Astrocyte of the cerebellum (primary cell): ENCODE results near the gene METTL13.
A peak's percentile ranks its signal among the peaks of the same experiment; 100 is the strongest.

Source experiments
- DNase-seq: peaks from one replicate; pipeline ENCODE4 v3.0.0-alpha.2; 2011; ENCODE audit warnings: low read depth
- H3K4me3 ChIP-seq: 2 replicates; pipeline ENCODE4 v1.5.1; 2011; ENCODE audit warnings: mild to moderate bottlenecking, low read depth, low read length, moderate library complexity
- CTCF ChIP-seq: IDR thresholded peaks from 2 replicates; pipeline ENCODE4 v1.5.1; 2012; ENCODE audit warnings: low read length, low read depth, moderate library complexity, mild to moderate bottlenecking; ENCODE audit errors: missing control alignments
- in situ Hi-C: cut with HindIII; loops from 2 replicates; pipeline ENCODE4 v1.10.0; 2017; ENCODE audit warnings: low sequenced_read_pairs

Gene METTL13

GRCh38 chr1:171833091-171833825 is 51.8 kb downstream of the METTL13 start:
- DNase-seq, result no peak
- in situ Hi-C loops, result no loop called here
- TF ChIP-seq CTCF, result no peak
- no peak overlapping the region for H3K4me3 ChIP-seq

DNA sequence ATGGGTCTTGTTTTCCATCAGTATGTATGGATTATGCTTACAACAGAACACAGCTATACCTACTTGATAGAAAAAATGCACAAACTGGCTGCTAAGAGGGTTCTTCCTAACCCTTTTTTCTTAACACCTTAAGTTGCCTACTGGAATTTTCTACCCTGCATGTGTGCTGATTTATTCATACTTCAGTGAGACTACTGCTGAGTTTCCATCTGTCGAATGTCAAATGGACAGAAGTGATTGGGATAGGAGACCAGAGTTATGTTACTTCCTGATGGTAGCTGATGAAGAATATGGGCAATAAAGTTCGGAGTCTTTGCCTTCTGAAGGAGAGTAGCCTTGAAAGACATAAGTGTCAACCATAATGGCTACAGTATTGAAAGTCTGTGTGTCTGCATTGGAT is 53.4 kb downstream of the METTL13 start:
- in situ Hi-C loops, result no loop called here
- no peak overlapping the region for H3K4me3 ChIP-seq
- no peak for DNase-seq
- no peak for TF ChIP-seq CTCF

DNA sequence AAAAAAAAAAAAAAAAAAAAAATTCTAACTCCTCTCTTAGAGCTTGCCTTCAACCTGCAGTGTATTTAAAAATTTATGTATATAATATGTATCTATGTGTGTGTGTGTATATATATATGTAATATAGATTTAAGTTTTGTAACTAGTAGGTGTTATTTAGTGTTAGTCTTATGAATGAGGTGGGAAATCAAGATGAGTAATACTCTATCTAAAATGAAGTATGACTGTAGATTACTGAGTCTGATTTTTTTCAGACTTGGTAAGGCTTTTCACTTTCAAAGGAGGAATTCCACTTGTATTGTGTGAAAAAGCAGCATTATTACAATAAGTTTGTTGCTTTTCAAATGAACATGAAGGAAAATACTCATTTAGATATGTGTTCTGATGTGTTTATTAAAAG is 54.4 kb downstream of the METTL13 start:
- no peak for DNase-seq
- in situ Hi-C loops, result no loop called here
- no peak for TF ChIP-seq CTCF
- H3K4me3 ChIP-seq, result no peak overlapping the region

DNA sequence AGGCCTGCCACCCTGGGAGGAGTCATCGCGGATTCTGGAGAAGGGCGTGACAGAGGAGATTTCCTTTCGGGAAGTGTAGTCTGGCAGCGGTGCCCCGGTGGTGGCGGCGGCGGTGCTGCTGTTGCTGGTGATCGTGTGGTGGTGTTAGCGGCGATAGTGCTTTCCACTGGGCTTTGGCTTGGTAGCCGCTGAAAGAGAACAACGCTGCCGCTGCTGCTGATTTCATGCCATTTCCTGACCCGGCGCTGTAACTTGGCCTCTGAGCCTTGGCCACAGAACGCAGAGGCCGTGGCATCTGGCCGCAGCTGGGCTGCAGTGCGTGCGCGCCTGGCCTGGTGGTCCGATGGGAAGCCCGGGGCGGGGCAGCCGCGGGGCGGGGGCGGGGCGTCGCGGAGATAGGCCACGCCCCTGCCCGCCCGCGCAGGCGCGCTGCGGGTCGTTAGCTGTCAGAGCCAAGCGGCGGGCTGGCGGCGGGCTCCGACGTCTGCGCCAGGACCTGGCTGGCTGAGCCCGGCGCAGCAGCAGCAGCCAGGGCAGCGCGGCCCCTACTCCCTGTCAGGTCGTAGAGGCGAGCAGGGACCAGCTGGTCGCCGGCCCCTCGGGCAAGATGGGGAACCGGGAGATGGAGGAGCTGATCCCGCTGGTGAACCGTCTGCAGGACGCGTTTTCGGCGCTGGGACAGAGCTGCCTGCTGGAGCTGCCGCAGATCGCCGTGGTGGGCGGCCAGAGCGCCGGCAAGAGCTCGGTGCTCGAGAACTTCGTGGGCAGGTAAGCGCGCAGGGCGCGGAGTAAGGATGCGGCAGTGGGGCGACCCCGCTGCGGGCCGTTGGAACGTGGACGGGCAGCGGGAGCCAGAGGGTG is 59.8 kb downstream of the METTL13 start, which contains the start of gene DNM3:
TSS of gene DNM3 (plus strand) at position 449 of the 861 bp plus-strand sequence. CDS start at position 608, 159 bp downstream.
- peak; percentile 36 for DNase-seq
- no peak for TF ChIP-seq CTCF
- peak within 1 kb of the TSS; percentile 64 for H3K4me3 ChIP-seq
- in situ Hi-C loops, result no loop called here

- no peak for TF ChIP-seq CTCF
- peak overlapping the region; percentile 64 for H3K4me3 ChIP-seq
- in situ Hi-C loops, result no loop called here
- no peak for DNase-seq
Observed at GRCh38 chr1:171841931-171842761, 60.7 kb downstream of the METTL13 start.

DNA sequence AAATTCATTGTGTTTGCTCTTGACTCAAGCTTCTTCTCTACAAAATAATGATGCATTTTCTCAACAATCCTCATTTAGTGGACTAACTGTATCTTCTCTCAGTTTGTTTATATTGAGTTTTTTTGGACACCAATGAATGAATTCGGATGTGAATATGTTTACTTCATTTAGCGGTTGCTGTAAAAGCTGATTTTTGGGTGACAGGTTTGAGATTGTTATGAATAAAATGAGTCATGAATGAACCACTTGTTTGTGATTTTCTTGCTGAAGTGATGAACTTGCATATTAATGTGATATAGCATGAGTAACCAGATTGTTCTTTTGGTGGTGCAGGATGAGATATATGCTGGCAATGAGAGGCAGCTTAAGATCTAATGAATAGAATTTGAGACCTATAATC is 62.9 kb downstream of the METTL13 start:
- in situ Hi-C loops, result no loop called here
- H3K4me3 ChIP-seq, result no peak overlapping the region
- no peak for DNase-seq
- no peak for TF ChIP-seq CTCF
